HG03442 (cell line): ENCODE results near the gene ARHGAP10.
A peak's percentile ranks its signal among the peaks of the same experiment; 100 is the strongest.

ENCODE experiments used
- ATAC-seq: cut with Tn5 transposase; IDR thresholded peaks from one replicate; pipeline ENCODE4 v1.9.1; 2021; ENCODE audit warnings: mild to moderate bottlenecking, moderate library complexity; ENCODE audit not compliant: unreplicated experiment

The ARHGAP10 gene

DNA sequence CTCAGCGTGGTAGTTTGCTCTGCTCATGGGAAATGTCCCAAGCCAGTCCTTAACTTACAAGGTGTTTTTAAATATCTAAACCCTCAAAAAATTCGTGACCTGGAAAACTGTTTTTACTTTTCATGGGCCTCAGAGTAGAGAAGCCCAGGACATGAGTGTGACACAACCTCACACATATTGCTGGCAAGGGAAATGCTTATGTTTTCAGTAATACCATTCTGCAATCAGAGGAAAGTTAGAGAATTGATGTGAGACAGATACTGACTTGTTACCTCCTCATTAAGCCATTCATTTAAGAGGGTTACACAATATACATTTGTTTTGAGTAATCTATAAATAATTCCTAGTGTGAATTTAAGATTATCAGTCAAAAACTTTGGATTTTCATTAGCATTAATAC is 209.5 kb downstream of the ARHGAP10 start:
- no peak for ATAC-seq

DNA sequence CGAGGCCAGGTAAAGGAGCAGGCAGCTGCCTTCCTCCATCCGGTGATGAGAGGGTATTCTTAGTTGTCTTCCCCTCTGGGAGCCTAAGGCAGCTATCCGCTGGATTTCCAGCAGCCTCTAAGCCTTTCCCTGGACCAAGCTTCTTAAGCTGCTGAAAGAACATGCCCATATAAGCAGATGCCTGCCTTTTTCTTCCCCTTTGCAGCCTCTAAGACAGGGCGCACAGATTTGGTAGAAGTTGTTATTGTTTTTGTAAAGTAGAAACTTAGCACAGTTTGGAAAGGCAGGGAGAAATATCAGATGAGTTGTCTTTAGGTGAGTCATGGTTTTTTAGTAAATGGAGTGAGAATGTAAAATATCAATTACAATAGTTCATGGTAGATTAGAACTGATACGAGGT is 210.8 kb downstream of the ARHGAP10 start:
- peak; percentile 45 for ATAC-seq

DNA sequence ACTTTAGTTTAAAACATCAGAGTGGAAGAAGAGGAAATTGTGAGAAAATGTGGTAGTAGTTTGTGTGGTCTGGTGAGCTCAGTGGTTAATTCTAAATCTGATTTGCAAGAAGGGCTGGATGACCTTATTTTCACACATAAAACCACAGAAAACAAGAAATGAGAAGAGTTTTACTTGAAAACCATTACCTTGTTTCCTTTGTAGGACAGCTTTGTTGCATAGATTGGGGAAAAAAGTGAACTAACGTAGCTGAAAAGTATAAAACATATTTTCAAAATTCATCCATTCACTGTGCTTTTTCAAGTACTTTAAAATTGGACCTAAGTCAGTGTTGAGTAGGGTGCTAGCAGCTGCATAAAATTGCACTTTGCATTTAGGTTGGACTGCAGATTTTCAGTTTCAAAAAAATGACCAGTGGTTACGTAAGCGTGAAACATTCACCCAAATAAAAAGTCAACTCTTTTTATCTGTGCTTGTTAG is 211.3 kb downstream of the ARHGAP10 start:
- peak; percentile 92 for ATAC-seq

DNA sequence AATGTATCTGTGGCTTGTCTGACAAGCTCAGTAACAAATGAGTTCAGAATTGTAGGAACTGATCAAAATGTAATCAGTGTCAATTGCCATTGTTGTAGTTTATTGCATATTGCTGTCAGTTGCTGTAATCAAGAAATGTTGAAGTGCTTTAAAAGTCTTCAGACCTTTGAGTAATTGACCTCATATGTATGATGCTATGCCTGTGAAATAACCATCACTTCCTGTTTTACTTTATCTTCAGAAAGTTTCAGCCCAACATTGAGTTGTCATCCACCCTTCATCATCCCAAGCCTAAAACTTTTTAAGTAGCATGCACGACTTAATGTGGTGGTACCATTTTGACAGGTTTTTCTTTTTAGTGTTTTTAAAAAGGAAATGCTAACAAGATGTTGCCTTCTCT is 212.4 kb downstream of the ARHGAP10 start:
- peak; percentile 31 for ATAC-seq

DNA sequence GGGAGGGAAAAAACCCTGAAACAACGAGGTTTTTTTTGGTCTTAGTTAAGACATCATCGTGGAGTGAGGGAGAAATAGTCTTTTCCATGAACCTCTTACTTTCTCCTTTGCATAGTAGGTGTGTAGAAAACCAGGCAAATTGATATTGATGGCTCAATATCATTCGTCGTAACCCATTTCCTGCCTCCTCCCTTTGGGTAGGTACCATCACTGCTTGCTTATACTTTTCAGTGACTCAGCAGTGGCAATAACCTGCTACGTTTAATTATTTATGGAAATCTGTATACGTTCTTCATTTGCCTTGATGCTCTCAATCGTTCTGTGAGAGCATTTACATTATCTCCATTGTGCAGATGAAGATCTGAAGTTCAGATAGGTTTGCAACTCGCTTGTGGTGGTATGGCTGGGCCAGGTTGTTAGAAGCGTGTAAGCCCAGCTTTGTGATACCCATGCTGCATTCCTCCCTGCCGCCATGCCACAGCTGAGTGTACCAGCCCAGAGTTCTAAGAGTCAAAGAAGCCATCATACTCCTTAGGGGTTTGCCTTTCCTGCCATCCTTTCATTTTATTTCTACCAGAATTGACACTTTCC is 212.9 kb downstream of the ARHGAP10 start:
- ATAC-seq: no peak

DNA sequence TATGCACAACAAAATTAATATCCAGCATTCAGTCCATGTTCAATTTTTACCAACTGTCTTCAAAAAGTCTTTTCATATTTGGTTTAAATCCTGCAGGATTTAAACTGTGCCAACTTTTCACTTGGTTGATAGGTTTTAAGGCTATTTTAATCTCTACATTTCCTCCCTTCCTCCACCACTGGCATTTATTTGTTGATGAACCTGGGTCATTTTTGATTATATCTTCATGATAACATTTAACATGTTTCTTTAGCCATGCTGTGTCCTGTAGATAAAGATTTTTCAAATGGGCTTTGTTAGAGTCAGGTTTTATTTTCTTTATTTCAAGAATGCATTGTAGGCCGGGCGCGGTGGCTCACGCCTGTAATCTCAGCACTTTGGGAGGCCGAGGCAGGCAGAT is 216.4 kb downstream of the ARHGAP10 start:
- ATAC-seq: no peak

DNA sequence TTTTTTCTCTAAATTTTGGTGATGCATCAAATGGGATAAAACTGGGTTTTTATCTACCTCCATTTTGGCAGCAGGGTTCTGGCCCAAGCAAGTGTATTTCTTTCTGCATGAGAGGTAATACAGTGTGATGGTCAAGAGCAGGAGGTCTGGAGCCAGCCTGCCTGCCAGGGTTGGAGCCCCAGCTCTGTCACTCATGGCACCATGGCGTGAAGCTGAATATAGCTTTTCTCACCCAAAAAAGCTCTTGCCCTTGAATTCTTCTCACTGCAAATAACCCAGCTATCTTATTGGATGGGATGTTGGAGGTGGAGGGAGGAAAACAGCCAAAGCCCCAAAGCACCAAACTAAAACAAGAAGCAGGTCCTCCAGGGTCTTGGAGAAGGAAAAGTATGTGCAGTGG is 218.4 kb downstream of the ARHGAP10 start:
- no peak for ATAC-seq

DNA sequence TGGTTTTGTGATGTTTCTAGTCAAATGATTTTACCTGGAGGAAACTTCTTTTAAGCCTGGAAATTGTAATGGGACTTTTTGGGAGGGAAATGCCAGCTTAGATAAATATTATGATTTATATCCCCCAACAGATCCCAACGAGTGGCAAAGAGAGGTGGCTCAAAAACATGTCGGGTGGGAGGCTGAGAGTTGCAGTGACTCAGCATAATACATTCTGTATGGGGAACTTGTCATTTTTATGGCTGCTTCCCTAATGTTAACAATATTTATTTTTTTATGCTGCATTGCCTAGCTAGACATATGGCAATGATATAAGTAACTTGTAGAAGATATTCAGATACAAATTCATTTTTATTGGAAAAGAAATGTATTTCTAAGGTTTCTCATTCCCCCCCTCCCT is 219.0 kb downstream of the ARHGAP10 start:
- no peak for ATAC-seq

DNA sequence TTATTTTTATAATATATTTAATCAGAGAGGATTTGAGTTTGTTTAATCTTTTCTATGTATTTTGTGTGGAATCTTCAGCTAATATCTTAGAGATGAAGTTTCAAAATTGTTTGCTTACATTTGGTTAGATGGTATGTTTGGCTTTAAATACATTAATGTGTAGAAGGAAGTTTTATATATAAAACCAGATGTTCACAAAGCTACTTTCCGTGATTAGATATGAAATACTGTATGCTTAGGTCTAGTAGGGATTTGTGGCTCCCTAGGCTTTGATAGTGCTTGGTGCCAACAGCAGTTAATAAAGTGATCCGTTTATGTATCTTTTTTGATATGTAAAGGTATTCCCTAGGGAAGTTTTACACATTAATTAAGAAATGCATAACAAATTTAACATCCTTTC is 223.0 kb downstream of the ARHGAP10 start:
- ATAC-seq: no peak

DNA sequence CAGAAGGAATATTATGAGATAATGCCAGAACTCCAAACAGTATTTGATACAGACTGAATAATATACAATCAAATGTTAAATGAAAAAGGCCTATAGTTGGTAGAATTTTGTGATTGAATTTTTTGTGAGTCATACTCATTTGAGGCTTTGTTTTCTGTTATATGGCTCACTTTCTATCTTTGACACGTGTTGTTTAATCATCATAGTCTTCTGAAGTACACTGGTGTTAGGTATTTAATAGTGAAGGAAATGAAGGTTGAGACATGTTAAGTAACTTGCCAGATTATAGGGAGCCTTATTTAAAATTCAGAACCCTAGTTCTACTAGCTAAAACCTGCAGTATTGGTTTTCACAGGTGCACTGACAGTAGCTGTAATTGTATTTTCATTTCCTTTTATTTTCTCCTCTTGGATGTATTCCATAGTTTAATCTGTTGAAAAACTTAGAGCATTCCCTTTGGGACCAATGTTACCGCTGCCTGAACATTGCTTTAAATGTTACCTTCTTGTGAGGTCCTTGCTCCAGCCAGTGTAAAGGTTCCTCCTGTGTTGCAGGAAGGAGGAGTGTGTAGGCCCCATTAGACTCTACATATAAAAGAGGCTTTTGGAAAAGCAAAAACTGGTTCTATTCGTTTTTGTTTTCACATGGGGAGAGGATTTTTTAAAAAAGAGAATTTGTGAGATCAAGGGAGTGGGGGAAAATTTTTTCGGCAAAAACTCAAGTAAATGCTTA is 224.1 kb downstream of the ARHGAP10 start:
- ATAC-seq: no peak

DNA sequence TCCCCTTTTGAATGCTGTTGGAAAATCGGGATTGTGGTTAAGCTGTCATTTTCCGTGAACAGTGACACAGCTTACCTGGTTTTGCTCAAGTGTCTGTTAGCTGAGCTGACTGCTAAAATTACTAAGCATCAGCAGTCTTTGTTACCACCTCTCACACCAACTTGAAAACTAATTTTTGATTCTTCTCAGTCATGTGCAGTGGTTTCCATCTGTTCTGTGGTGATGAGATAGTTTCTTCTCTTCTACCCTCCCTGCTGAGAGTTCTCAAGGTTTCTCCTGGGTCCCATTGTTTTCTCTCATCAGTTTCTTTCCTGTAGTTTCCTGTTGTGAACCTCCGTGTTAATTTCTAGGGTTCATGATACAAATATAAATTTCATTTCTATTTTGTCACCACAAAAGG is 225.6 kb downstream of the ARHGAP10 start:
- no peak for ATAC-seq

DNA sequence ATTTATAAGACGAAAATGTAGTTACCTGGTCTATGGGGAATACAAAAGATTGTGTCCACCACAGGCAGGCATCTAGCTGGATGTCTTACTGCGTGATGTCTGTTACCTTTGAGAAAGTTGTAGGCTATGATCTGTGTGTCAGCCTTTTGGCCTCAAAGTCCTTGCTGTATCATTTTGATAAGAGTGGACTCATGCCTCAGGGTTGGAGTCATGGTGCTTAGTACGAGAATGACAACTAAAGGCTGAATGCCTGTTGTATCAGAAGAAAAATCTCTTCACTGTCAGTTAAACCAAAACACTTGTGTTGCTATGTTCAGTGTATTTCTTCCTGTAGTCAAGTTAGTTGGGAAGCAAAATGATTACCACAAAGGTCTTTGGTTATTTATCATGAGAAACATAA is 226.2 kb downstream of the ARHGAP10 start:
- no peak for ATAC-seq

DNA sequence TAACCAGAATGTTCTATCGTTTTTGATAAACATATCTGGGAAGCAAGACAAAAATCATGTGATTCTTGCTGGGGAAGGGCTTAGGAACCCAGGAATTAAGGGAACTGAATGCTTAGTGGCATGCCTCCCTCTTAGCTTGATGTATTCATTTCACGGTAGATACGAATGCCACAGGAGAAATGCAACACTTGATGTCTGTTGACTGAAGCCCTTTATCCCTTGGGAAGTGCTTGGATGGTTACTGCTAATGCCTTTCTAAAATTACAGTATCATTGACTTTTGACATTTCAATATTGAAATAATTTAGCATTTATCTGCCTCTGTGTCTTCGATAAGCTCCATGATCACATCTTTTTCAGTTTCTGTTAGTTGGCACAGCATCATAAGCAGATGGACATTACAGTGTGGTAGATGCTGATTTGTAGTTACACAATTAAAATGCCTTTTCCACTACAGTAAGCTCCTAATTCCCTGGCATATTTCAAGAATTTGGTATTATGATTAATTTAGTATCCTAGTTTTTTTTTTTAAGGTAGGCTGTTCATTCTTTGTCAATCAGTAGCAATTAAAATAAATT is 226.7 kb downstream of the ARHGAP10 start:
- ATAC-seq: no peak

DNA sequence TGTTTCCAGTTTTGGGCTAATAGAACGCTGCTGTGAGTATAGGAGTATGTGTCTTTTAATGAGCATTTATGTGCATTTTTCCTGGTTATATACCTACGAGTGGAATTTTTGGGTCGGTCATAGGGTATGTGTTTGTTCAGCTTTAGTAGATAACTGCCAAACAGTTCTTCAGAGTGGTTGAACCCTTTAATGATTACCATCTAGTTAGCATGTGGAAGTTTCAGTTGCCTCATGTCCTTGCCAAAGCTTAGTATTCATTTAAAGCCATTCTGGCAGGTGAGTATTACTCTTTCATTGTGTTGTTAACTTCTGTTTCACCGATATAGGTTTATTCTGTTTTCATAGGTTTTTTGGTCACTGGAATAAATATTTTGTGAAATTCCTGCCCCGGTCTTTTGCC is 229.1 kb downstream of the ARHGAP10 start:
- ATAC-seq: no peak

DNA sequence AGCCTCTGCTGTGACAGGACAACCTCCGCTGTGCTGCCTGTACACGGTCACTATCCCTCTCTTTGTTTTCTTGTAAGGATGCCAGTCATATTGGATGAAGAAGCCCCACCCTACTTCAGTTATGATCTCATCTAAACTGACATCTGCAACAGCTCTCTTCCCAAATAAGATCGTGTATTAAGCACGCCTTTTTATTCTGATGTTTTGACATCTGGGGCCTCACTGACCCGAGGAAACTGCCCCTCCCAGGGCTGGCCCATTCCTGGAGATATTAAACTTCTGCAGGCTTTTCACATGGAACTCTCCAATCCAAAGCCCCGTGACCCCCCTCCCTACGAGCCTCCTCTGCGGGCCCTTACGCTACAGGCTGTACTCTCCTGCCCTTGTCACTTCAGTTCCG is 232.0 kb downstream of the ARHGAP10 start:
- ATAC-seq: no peak

DNA sequence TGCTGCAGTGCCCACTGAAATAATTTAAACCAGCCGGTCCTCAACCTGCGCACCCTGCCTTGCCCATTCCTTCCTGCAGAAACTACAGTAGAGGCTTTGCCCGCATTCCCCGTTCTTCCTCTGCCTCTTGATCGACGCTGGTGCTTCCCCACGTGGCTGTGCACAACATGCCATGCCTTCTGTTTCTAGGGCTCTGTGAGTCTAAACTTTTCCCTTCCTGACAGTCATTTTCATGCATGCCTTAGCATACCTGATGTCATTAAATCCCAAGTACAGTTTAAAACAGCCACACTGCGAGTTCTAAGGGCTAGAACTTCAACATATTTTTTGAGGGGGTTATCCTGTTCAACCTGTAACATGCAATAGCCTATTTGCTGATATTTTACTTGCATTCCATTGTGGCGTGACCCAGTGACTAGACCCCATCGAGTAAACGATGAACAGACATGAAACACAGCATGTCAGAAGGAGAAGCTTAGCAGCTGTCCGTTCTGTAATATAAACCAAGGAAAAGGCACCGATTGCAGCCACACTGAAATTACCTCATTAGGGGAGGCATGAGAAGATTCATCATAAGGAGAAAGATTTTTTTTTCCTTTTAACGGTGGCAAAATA is 232.5 kb downstream of the ARHGAP10 start:
- ATAC-seq: no peak

DNA sequence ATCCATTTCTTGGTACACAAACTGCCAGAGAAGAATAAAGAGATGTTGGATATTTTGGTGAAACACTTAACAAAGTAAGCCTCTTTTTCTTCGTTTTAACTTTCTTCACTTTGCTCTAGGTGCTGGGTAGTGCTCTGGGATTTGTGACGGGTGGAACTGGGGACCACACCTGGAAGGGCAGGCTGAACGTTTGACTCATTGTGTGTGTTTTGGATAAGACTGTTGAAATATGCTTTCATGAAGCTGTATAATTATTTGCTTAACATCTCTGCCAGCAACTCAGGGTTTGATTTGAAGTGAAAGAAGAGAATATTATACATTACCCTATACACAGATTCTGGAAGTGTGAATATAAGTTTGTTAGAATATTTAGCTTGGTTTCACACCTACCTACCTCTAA is 233.2 kb downstream of the ARHGAP10 start:
- ATAC-seq: no peak

DNA sequence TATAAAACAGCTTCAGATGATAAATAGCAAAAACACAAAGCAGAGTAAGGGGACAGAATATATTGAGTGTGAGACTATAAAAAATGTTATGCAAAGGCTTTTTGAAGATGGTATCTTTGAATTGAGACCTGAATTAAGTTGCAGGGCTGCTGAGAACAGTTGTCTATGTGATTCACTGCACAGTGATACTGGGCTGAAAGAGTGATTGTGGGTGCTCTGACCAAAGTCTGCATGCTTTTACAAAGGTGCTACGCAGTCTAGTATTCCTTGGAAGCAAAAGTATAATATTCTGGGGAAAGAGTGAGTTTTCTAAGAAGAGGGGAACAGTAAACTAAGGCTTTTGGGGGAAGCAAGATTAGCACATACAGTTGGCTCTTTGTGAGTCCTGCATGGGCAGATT is 234.0 kb downstream of the ARHGAP10 start:
- no peak for ATAC-seq

DNA sequence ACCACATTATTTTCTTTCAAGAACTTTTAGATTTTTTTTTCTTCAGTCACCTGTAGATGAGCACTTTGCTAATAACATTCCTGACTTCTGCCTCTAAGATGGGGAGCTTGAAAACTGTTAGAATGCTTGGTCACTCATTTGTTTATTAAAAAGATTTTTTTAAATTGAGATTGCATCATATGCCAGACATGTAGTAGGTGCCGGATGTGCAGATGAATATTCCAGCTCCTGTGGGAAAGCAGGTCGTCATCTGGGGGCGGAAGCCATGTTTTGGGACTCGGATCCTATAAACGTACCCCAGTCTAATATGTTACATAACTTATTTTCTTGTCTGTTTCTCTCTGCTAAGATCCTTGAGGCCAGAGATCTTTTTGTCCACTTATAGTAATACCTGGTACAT is 236.8 kb downstream of the ARHGAP10 start:
- no peak for ATAC-seq

DNA sequence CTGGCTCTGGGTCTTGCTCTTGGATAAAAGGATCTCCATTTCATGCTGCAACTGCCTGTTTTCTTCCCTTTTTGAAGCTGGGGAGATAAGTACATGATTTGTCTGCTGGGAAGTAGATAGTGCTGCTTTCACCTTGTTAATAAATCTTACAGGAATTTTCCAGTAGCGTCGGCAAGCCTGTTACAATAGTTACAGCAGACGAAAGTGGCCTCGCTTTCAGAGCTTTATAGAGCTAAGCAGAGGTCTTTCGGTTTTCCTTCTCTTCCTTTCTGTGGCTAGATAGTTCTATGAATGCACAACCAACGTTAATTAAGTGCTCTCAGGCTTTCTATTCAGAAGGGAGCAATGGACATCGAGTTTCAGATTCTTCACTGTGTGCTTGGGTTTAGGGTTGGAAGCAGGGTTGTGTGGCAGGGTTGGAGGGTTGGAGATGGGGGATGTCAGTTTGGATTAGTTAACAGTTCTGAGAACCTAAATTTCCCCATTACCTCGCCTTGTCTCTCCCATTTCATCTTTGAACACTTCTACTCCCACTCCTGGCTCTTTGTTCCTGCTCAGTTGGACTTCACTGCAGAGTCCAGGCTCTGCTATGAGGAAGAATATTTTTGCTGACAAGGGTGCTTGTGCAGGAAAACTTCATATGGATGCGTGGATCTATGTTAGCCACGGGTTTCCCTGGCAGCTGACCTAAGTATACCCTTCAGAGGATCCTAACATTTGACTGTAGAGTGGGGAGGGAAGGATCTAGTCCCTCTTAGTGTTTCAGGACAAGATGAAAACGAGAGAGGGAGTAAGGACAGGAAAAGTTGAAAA is 237.9 kb downstream of the ARHGAP10 start:
- ATAC-seq: peak; percentile 71

DNA sequence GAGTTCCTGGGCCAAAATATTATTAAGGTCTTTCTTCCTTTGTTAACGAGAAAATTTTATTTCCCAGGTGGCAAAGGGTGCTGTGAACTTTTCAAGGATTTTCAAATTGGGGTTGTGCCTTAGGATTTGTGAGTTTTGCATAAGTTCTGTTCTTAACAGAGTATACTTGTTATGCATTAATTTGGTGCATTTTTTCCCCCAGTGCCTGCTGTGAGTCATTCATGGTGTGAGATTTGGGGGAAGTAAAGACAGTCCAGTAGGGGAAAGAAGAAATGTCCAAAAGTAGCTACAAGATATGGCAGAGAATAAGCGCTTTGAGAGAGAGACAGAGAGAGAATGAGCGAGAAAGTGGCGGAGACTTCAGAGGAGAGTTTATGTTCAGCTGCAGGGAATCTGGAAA is 239.2 kb downstream of the ARHGAP10 start:
- no peak for ATAC-seq
